ENCODE data around the gene SLX4IP. TPM values are rescaled to one million over a fixed set of nuclear protein-coding genes. Genes with fewer than 3 reads are reported as not detected.

The SLX4IP gene
- total RNA-seq, 2 experiments from 2014 or later: 1.6 to 1.8 TPM

- Mint-ChIP-seq H3K36me3 (ENCODE audit: low read depth) (no peaks in the 10 kb centered on the region), H3K27ac (no peak overlapping the region), H3K9me3 (no peaks in the 10 kb centered on the region), H3K4me3 (no peak overlapping the region), H3K27me3 (no peaks in the 10 kb centered on the region), H3K4me1 (ENCODE audit: low read depth) (peaks cover 27% of the 10 kb centered on the region)
- no peak for ATAC-seq (ENCODE audit: poor library complexity)
- no peaks in the 10 kb centered on the region for H3K9me3 ChIP-seq (ENCODE audit: control insufficient read depth in 1 of 2, insufficient read depth in 1 of 2, low read length in 2 of 2)
- POLR2A ChIA-PET: interaction anchor here (1.2 kb wide), 1 partner anchor 20 kb away, joined by 3 read pairs; no protein-coding TSS in a partner anchor
- no peak for DNase-seq
- no peaks in the 10 kb centered on the region for H3K27me3 ChIP-seq (ENCODE audit: control insufficient read depth in 1 of 2, insufficient read depth in 2 of 2, low read length in 2 of 2)
- intact Hi-C loops (cut with DNase I, micrococcal nuclease): loop anchor here in 1 of 2 experiments (5.0 kb wide), 2 partner anchors 33 to 53 kb away; no protein-coding TSS in a partner anchor
- H3K4me1 ChIP-seq (ENCODE audit: insufficient read depth, low read length): no peaks in the 10 kb centered on the region
- CTCF ChIA-PET: no interaction called here
- TF ChIP-seq CTCF (IDR thresholded peaks at IDR 0.05): no peak
- no peak overlapping the region for H3K27ac ChIP-seq (ENCODE audit: low read depth in 1 of 2, low read length in 2 of 2)
- no peaks in the 10 kb centered on the region for H3K36me3 ChIP-seq (ENCODE audit: insufficient read depth, low read length)
- H3K4me3 ChIP-seq (ENCODE audit: low read length): no peak overlapping the region
Observed at GRCh38 chr20:10520528-10520927, 85.4 kb downstream of the SLX4IP start.

GRCh38 chr20:10521068-10521831 is 86.1 kb downstream of the SLX4IP start:
- Histone ChIP-seq H3K4me1 (ENCODE audit: insufficient read depth, low read length) (no peaks in the 10 kb centered on the region), H3K9me3 (ENCODE audit: control insufficient read depth in 1 of 2, insufficient read depth in 1 of 2, low read length in 2 of 2) (no peaks in the 10 kb centered on the region), H3K27me3 (ENCODE audit: control insufficient read depth in 1 of 2, insufficient read depth in 2 of 2, low read length in 2 of 2) (no peaks in the 10 kb centered on the region), H3K27ac (ENCODE audit: low read depth in 1 of 2, low read length in 2 of 2) (no peak overlapping the region), H3K4me3 (ENCODE audit: low read length) (no peak overlapping the region), H3K36me3 (ENCODE audit: insufficient read depth, low read length) (no peaks in the 10 kb centered on the region)
- ChIA-PET CTCF (no interaction called here), POLR2A (interaction anchor here (1.2 kb wide), 1 partner anchor 19 kb away, joined by 3 read pairs; no protein-coding TSS in a partner anchor)
- Mint-ChIP-seq H3K27ac (no peak overlapping the region), H3K4me3 (no peak overlapping the region), H3K36me3 (ENCODE audit: low read depth) (peaks cover 4% of the 10 kb centered on the region), H3K4me1 (ENCODE audit: low read depth) (peaks cover 22% of the 10 kb centered on the region), H3K27me3 (no peaks in the 10 kb centered on the region), H3K9me3 (no peaks in the 10 kb centered on the region)
- ATAC-seq (ENCODE audit: poor library complexity): no peak
- intact Hi-C loops (cut with DNase I, micrococcal nuclease): loop anchor here in 1 of 2 experiments (5.0 kb wide), 2 partner anchors 34 to 54 kb away; no protein-coding TSS in a partner anchor
- no peak for DNase-seq
- no peak for TF ChIP-seq CTCF (IDR thresholded peaks at IDR 0.05)

- ChIA-PET POLR2A (interaction anchor here (1.2 kb wide), 1 partner anchor 18 kb away, joined by 3 read pairs; no protein-coding TSS in a partner anchor), CTCF (no interaction called here)
- Mint-ChIP-seq H3K9me3 (no peaks in the 10 kb centered on the region), H3K27ac (no peak overlapping the region), H3K4me3 (no peak overlapping the region), H3K36me3 (ENCODE audit: low read depth) (peaks cover 4% of the 10 kb centered on the region), H3K27me3 (no peaks in the 10 kb centered on the region), H3K4me1 (ENCODE audit: low read depth) (peaks cover 18% of the 10 kb centered on the region)
- no peaks in the 10 kb centered on the region for H3K9me3 ChIP-seq (ENCODE audit: control insufficient read depth in 1 of 2, insufficient read depth in 1 of 2, low read length in 2 of 2)
- H3K36me3 ChIP-seq (ENCODE audit: insufficient read depth, low read length): no peaks in the 10 kb centered on the region
- no peaks in the 10 kb centered on the region for H3K27me3 ChIP-seq (ENCODE audit: control insufficient read depth in 1 of 2, insufficient read depth in 2 of 2, low read length in 2 of 2)
- no peak for TF ChIP-seq CTCF (IDR thresholded peaks at IDR 0.05)
- no peak overlapping the region for H3K4me3 ChIP-seq (ENCODE audit: low read length)
- intact Hi-C loops (cut with DNase I, micrococcal nuclease): loop anchor here in 1 of 2 experiments (5.0 kb wide), 2 partner anchors 35 to 55 kb away; no protein-coding TSS in a partner anchor
- no peak overlapping the region for H3K27ac ChIP-seq (ENCODE audit: low read depth in 1 of 2, low read length in 2 of 2)
- no peak for DNase-seq
- H3K4me1 ChIP-seq (ENCODE audit: insufficient read depth, low read length): no peaks in the 10 kb centered on the region
- no peak for ATAC-seq (ENCODE audit: poor library complexity)
Observed at GRCh38 chr20:10521836-10522235, 86.7 kb downstream of the SLX4IP start.

Measured in CD4-positive, alpha-beta T cell (primary cell).